Measurements from ENCODE around the gene SLC25A12. TPM values are rescaled to one million over a fixed set of nuclear protein-coding genes. Genes with fewer than 3 reads are reported as not detected.

SLC25A12 gene
- total RNA-seq, 5 donors from 2014 or later (not counting 1 experiment from before 2014, with no cell fraction given) = 11.7 to 19.0 (median 13.3) TPM

DNA sequence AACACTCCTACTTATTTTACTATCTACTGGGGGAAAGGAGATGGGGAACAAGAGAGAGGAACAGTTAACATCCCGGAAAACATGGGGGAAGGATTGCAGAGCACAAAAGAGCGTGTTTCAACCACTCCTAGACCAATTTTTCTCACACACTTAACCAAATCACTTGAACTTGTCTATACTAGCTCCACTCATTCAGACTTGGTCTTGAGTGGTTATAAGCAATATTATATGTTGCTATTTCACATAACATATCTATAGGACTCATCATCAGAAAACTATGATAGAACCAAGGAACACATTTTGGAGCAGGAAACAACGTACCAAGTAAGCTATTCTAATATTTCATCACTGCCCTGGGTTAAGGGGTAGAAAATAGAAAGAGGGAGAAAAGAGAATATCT lies 31.5 kb downstream of the SLC25A12 start:
- Mint-ChIP-seq H3K9me3 (no peaks in the 10 kb centered on the region), H3K4me3 (no peak overlapping the region), H3K27ac (no peak overlapping the region), H3K4me1 (peaks cover 11 to 20% (median 11%) of the 10 kb centered on the region in 3 donors), H3K27me3 (no peaks in the 10 kb centered on the region), H3K36me3 (peaks cover 23% of the 10 kb centered on the region)
- no peaks in the 10 kb centered on the region for H3K27me3 ChIP-seq (replicated peaks in 1 of 2; ENCODE audit: control insufficient read depth in 2 of 2, extremely low read depth in 1 of 2, insufficient read depth in 2 of 2, low read length in 1 of 2)
- H3K27ac ChIP-seq (ENCODE audit: low read length) = no peak overlapping the region
- H3K9me3 ChIP-seq = no peaks in the 10 kb centered on the region
- DNase-seq (no peak), ATAC-seq (replicated peaks in 1 of 4) (no peak)
- POLR2A ChIA-PET = no interaction called here
- H3K4me3 ChIP-seq (ENCODE audit: control insufficient read depth in 1 of 2, extremely low read depth in 1 of 2, low read length in 1 of 2) = no peak overlapping the region
- H3K36me3 ChIP-seq (ENCODE audit: control insufficient read depth in 2 of 2, extremely low read depth in 1 of 2, insufficient read depth in 1 of 2, low read length in 1 of 2) = peaks cover 0 to under 1% of the 10 kb centered on the region in 2 donors
- no CpG with 5 or more reads among the region's 3 CpGs for WGBS (ENCODE audit: insufficient coverage)
- CTCF ChIA-PET = no interaction called here
- peaks cover 0 to 3% of the 10 kb centered on the region in 2 experiments for H3K4me1 ChIP-seq (ENCODE audit: control insufficient read depth in 1 of 2, extremely low read depth in 1 of 2, insufficient read depth in 2 of 2, low read length in 2 of 2)

DNA sequence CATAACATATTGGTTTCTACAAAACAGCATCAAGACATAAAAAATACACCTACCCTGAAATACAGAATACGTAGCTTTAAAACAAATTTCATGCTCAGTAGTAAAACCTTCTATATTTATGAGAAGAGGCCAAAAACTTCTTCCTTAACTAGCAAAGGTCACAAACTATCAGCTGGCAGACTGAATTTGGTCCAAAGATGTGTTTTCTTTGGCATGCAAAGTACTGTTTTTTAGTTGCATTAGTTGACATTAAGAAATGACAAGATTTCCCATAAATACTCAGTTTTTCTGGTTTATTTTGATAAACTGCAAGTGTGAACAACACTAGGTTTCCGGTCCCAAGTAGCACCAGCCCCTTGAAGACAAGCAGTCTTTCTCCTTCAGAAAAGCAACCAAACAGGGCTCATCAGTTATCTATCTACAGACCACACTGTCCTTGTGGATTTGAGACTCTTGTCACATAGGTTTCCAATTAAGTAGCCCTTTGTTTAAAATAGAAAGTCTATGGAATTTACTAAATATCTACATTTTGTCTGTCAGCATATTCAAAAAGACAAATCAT lies 35.6 kb downstream of the SLC25A12 start:
- H3K27ac Mint-ChIP-seq = no peak overlapping the region
- Histone ChIP-seq H3K27ac (ENCODE audit: low read length) (no peak overlapping the region), H3K36me3 (ENCODE audit: control insufficient read depth in 2 of 2, extremely low read depth in 1 of 2, insufficient read depth in 1 of 2, low read length in 1 of 2) (peaks cover under 1 to 7% of the 10 kb centered on the region in 2 donors), H3K4me3 (ENCODE audit: control insufficient read depth in 1 of 2, extremely low read depth in 1 of 2, low read length in 1 of 2) (no peak overlapping the region), H3K4me1 (ENCODE audit: control insufficient read depth in 1 of 2, extremely low read depth in 1 of 2, insufficient read depth in 2 of 2, low read length in 2 of 2) (no peaks in the 10 kb centered on the region), H3K9me3 (no peaks in the 10 kb centered on the region), H3K27me3 (replicated peaks in 1 of 2; ENCODE audit: control insufficient read depth in 2 of 2, extremely low read depth in 1 of 2, insufficient read depth in 2 of 2, low read length in 1 of 2) (no peaks in the 10 kb centered on the region)
- H3K4me3 Mint-ChIP-seq = no peak overlapping the region
- no peaks in the 10 kb centered on the region for H3K9me3 Mint-ChIP-seq
- H3K4me1 Mint-ChIP-seq = peaks cover 0 to 9% (median 4%) of the 10 kb centered on the region in 3 donors
- H3K27me3 Mint-ChIP-seq = no peaks in the 10 kb centered on the region
- DNase-seq (no peak), ATAC-seq (replicated peaks in 1 of 4) (no peak)
- CTCF ChIA-PET = no interaction called here
- peaks cover 41% of the 10 kb centered on the region for H3K36me3 Mint-ChIP-seq
- POLR2A ChIA-PET = no interaction called here
- no CpG with 5 or more reads among the region's 2 CpGs for WGBS (ENCODE audit: insufficient coverage)

DNA sequence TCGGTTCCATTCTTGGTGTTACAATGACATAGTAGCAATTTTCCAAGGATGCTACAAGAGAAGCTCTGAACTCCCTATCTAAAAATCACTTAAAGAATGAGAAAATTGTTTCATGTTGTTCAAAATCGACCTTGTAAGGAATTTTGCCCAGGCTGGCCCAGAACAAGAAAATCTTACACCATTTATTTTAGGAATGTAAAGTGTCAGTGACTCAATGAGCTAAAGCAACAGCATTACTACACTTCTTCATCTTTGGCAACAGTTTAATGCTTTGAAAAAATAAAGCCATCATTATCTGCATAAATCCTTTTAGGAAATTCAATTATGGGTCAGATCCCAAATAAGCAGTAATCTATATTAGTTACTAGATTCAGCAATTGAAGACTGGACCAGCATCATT lies 38.6 kb downstream of the SLC25A12 start:
- CTCF ChIA-PET = no interaction called here
- H3K36me3 Mint-ChIP-seq = peaks cover 45% of the 10 kb centered on the region
- H3K27me3 Mint-ChIP-seq = no peaks in the 10 kb centered on the region

DNA sequence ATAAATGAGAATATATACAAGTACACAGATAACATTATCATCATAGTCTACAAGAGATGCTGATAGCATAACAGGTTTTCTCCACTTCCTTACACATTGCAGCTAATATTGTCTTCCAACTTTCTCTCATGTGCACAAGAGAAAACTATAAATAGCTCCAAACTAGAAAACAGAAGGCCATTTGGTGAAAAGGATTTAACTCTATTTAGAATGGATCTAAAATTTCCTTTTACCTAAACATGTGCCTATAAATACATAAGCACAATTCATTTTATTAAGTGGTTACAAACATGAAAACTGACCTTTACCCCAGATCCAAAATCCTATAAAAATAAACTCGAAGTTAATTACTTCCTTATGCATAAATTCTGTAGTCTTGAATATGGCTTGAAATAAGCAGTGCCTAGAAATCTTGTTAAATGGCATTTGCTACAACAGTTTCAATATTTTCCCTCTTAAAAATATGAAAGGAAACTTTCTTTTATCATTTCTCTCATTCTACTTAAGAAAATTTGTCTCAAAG lies 41.6 kb downstream of the SLC25A12 start:
- H3K36me3 Mint-ChIP-seq = peaks cover 46% of the 10 kb centered on the region
- ATAC-seq (replicated peaks in 1 of 4) (no peak), DNase-seq (no peak)
- ChIA-PET POLR2A (no interaction called here), CTCF (no interaction called here)
- H3K27ac Mint-ChIP-seq = no peak overlapping the region
- Histone ChIP-seq H3K27ac (ENCODE audit: low read length) (no peak overlapping the region), H3K27me3 (replicated peaks in 1 of 2; ENCODE audit: control insufficient read depth in 2 of 2, extremely low read depth in 1 of 2, insufficient read depth in 2 of 2, low read length in 1 of 2) (no peaks in the 10 kb centered on the region), H3K36me3 (ENCODE audit: control insufficient read depth in 2 of 2, extremely low read depth in 1 of 2, insufficient read depth in 1 of 2, low read length in 1 of 2) (peaks cover 4 to 9% of the 10 kb centered on the region in 2 donors), H3K4me1 (ENCODE audit: control insufficient read depth in 1 of 2, extremely low read depth in 1 of 2, insufficient read depth in 2 of 2, low read length in 2 of 2) (no peaks in the 10 kb centered on the region), H3K9me3 (no peaks in the 10 kb centered on the region), H3K4me3 (ENCODE audit: control insufficient read depth in 1 of 2, extremely low read depth in 1 of 2, low read length in 1 of 2) (no peak overlapping the region)
- no CpG with 5 or more reads among the region's 1 CpG for WGBS (ENCODE audit: insufficient coverage)
- H3K4me3 Mint-ChIP-seq = no peak overlapping the region
- no peaks in the 10 kb centered on the region for H3K27me3 Mint-ChIP-seq
- H3K9me3 Mint-ChIP-seq = no peaks in the 10 kb centered on the region
- no peaks in the 10 kb centered on the region for H3K4me1 Mint-ChIP-seq

More for the DNA sequence above, 38.6 kb downstream of the SLC25A12 start:
- Histone ChIP-seq H3K9me3 (no peaks in the 10 kb centered on the region), H3K27ac (ENCODE audit: low read length) (no peak overlapping the region), H3K36me3 (ENCODE audit: control insufficient read depth in 2 of 2, extremely low read depth in 1 of 2, insufficient read depth in 1 of 2, low read length in 1 of 2) (peaks cover 4 to 9% of the 10 kb centered on the region in 2 donors), H3K4me1 (ENCODE audit: control insufficient read depth in 1 of 2, extremely low read depth in 1 of 2, insufficient read depth in 2 of 2, low read length in 2 of 2) (no peaks in the 10 kb centered on the region), H3K27me3 (replicated peaks in 1 of 2; ENCODE audit: control insufficient read depth in 2 of 2, extremely low read depth in 1 of 2, insufficient read depth in 2 of 2, low read length in 1 of 2) (no peaks in the 10 kb centered on the region), H3K4me3 (ENCODE audit: control insufficient read depth in 1 of 2, extremely low read depth in 1 of 2, low read length in 1 of 2) (no peak overlapping the region)
- ATAC-seq (replicated peaks in 1 of 4) (no peak), DNase-seq (no peak)
- Mint-ChIP-seq H3K4me3 (no peak overlapping the region), H3K4me1 (peaks cover 0 to 9% (median 2%) of the 10 kb centered on the region in 3 donors), H3K27ac (no peak overlapping the region), H3K9me3 (no peaks in the 10 kb centered on the region)
- POLR2A ChIA-PET = no interaction called here
- no CpG with 5 or more reads among the region's 2 CpGs for WGBS (ENCODE audit: insufficient coverage)

DNA sequence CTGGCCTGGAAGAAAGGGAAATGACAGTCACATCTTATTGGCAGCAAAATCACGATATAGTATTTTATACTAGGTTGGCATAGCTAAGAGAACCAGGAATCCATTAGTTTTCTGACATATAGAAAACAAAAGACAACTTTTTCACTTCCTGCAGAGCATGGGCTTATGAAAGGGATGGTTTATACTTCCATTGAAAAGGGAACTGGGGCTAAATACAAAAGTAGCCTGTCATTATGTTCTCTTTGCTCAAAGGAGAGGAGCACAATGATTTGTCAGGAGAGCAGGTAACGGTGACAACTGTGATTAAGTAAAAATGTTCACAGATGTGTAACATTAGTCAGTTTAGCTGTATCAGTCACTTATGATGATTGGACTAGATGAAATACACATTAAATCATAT lies 46.4 kb downstream of the SLC25A12 start:
- ChIA-PET POLR2A (no interaction called here), CTCF (no interaction called here)
- H3K27me3 ChIP-seq (replicated peaks in 1 of 2; ENCODE audit: control insufficient read depth in 2 of 2, extremely low read depth in 1 of 2, insufficient read depth in 2 of 2, low read length in 1 of 2) = no peaks in the 10 kb centered on the region
- DNase-seq (no peak), ATAC-seq (replicated peaks in 1 of 4) (no peak)
- Mint-ChIP-seq H3K27ac (no peak overlapping the region), H3K36me3 (peaks cover 29% of the 10 kb centered on the region), H3K4me3 (no peak overlapping the region), H3K27me3 (no peaks in the 10 kb centered on the region), H3K4me1 (no peaks in the 10 kb centered on the region), H3K9me3 (no peaks in the 10 kb centered on the region)
- H3K36me3 ChIP-seq (ENCODE audit: control insufficient read depth in 2 of 2, extremely low read depth in 1 of 2, insufficient read depth in 1 of 2, low read length in 1 of 2) = peaks cover 0 to 2% of the 10 kb centered on the region in 2 donors
- H3K4me1 ChIP-seq (ENCODE audit: control insufficient read depth in 1 of 2, extremely low read depth in 1 of 2, insufficient read depth in 2 of 2, low read length in 2 of 2) = no peaks in the 10 kb centered on the region
- no peak overlapping the region for H3K4me3 ChIP-seq (ENCODE audit: control insufficient read depth in 1 of 2, extremely low read depth in 1 of 2, low read length in 1 of 2)
- no CpG with 5 or more reads among the region's 2 CpGs for WGBS (ENCODE audit: insufficient coverage)
- H3K27ac ChIP-seq (ENCODE audit: low read length) = no peak overlapping the region
- H3K9me3 ChIP-seq = no peaks in the 10 kb centered on the region

DNA sequence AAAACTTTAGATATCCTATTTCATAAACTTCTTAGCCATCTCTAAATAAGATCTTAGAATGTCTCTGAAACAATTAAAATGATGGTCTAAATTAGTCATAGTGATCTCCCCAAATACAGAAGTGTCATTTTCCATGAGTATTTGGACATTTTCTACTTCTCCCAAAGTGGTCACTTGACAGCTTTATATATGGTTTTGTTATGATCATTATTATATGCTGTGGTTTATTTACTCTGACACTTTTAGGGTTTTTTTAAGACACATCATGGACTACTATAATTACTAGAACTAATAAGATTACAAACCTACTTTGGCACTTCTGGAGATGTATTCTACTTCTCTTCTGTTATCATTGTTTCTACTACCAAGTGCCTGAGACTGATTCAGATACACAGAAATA lies 47.1 kb downstream of the SLC25A12 start:
- no peak for ATAC-seq (replicated peaks in 1 of 4)
- H3K27me3 ChIP-seq (replicated peaks in 1 of 2; ENCODE audit: control insufficient read depth in 2 of 2, extremely low read depth in 1 of 2, insufficient read depth in 2 of 2, low read length in 1 of 2) = no peaks in the 10 kb centered on the region
- H3K4me1 Mint-ChIP-seq = no peaks in the 10 kb centered on the region
- no peaks in the 10 kb centered on the region for H3K9me3 ChIP-seq
- no peaks in the 10 kb centered on the region for H3K27me3 Mint-ChIP-seq
- H3K27ac ChIP-seq (ENCODE audit: low read length) = no peak overlapping the region
- no peak overlapping the region for H3K4me3 ChIP-seq (ENCODE audit: control insufficient read depth in 1 of 2, extremely low read depth in 1 of 2, low read length in 1 of 2)
- peaks cover 24% of the 10 kb centered on the region for H3K36me3 Mint-ChIP-seq
- ChIA-PET POLR2A (no interaction called here), CTCF (interaction anchor here in 1 of 2 donors (0.7 kb wide), 1 partner anchor 764 kb away, joined by 3 read pairs; no protein-coding TSS in a partner anchor)
- DNase-seq = no peak
- peaks cover 0 to 2% of the 10 kb centered on the region in 2 donors for H3K36me3 ChIP-seq (ENCODE audit: control insufficient read depth in 2 of 2, extremely low read depth in 1 of 2, insufficient read depth in 1 of 2, low read length in 1 of 2)
- no peak overlapping the region for H3K27ac Mint-ChIP-seq
- H3K4me3 Mint-ChIP-seq = no peak overlapping the region
- no peaks in the 10 kb centered on the region for H3K4me1 ChIP-seq (ENCODE audit: control insufficient read depth in 1 of 2, extremely low read depth in 1 of 2, insufficient read depth in 2 of 2, low read length in 2 of 2)
- no peaks in the 10 kb centered on the region for H3K9me3 Mint-ChIP-seq

DNA sequence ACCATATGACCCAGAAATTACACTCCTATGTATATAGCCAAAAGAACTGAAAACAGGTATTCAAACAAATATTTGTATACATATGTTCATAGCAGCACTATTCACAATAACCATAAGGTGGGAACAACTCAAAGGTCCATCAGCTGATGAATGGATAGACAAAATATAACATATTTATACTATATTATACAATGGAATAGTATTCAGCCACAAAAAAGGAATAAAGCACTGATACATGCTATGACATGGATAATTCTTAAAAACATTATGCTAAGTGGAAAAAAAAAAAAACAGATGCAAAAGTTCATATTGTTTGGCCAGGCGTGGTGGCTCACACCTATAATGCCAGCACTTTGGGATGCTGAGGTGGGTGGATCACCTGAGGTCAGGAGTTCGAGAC lies 52.0 kb downstream of the SLC25A12 start:
- WGBS (ENCODE audit: insufficient coverage) = no CpG with 5 or more reads among the region's 2 CpGs
- Mint-ChIP-seq H3K4me1 (no peaks in the 10 kb centered on the region), H3K27ac (no peak overlapping the region), H3K9me3 (no peaks in the 10 kb centered on the region), H3K27me3 (no peaks in the 10 kb centered on the region), H3K36me3 (peaks cover 44% of the 10 kb centered on the region), H3K4me3 (no peak overlapping the region)
- H3K27ac ChIP-seq (ENCODE audit: low read length) = no peak overlapping the region
- peaks cover 0 to 8% of the 10 kb centered on the region in 2 donors for H3K36me3 ChIP-seq (ENCODE audit: control insufficient read depth in 2 of 2, extremely low read depth in 1 of 2, insufficient read depth in 1 of 2, low read length in 1 of 2)
- no peak overlapping the region for H3K4me3 ChIP-seq (ENCODE audit: control insufficient read depth in 1 of 2, extremely low read depth in 1 of 2, low read length in 1 of 2)
- H3K9me3 ChIP-seq = no peaks in the 10 kb centered on the region
- no peaks in the 10 kb centered on the region for H3K27me3 ChIP-seq (replicated peaks in 1 of 2; ENCODE audit: control insufficient read depth in 2 of 2, extremely low read depth in 1 of 2, insufficient read depth in 2 of 2, low read length in 1 of 2)
- H3K4me1 ChIP-seq (ENCODE audit: control insufficient read depth in 1 of 2, extremely low read depth in 1 of 2, insufficient read depth in 2 of 2, low read length in 2 of 2) = no peaks in the 10 kb centered on the region
- ATAC-seq (replicated peaks in 1 of 4) (no peak), DNase-seq (no peak)
- ChIA-PET POLR2A (no interaction called here), CTCF (no interaction called here)

Measured in T-cell (primary cell).